Mucosa of descending colon (tissue), 3 donors: ENCODE results near the gene GNPTAB. TPM values are rescaled to one million over a fixed set of nuclear protein-coding genes. Genes with fewer than 3 reads are reported as not detected.
A peak's percentile ranks its signal among the peaks of the same experiment; 100 is the strongest.

ENCODE experiments used
- ATAC-seq: fragments of 200-7000 bp; cut with Tn5 transposase; one replicate; pipeline ENCODE4 v1.9.1; 2020; ENCODE audit warnings: mild to moderate bottlenecking, moderate library complexity
- DNase-seq, 3 donors: peaks; one replicate each; pipeline ENCODE4 v3.0.0-alpha.2; 2020
- H3K36me3 ChIP-seq: fragments of 200-600 bp; one replicate; pipeline ENCODE4 v1.8.0; 2021; ENCODE audit warnings: low read depth, mild to moderate bottlenecking
- H3K4me1 ChIP-seq: fragments of 200-600 bp; one replicate; pipeline ENCODE4 v1.8.0; 2021; ENCODE audit warnings: low read depth, mild to moderate bottlenecking
- H3K4me3 ChIP-seq: fragments of 200-600 bp; one replicate; pipeline ENCODE4 v1.8.0; 2021; ENCODE audit warnings: mild to moderate bottlenecking
- H3K9me3 ChIP-seq: fragments of 200-600 bp; one replicate; pipeline ENCODE4 v1.8.0; 2021; ENCODE audit warnings: mild to moderate bottlenecking
- intact Hi-C, 2 donors: fragments of 100-400 bp; cut with DNase I in 1 of 2; cut with micrococcal nuclease in 1 of 2; formaldehyde crosslinking; loops; one replicate each; pipeline versions ENCODE4 v1.11.0 to v1.11.1; 2022; cut with DNase I, micrococcal nuclease
- total RNA-seq, 3 donors: library from RNA; stranded (reverse); fragmentation: NEBNext Ultra II Directional in 2 of 3; extraction: Animal tissue kit (Norgen Biotek cat#: 25700) in 2 of 3; gene quantifications; one replicate each; pipeline versions ENCODE4 v1.2.1 to v1.2.4, GENCODE V29; 2021 to 2023
- TF ChIP-seq, protein P1 (sequence below): fragments of 200-600 bp; IDR thresholded peaks from one replicate; pipeline ENCODE4 v1.8.0; 2022; ENCODE audit warnings: antibody characterized with exemption, mild to moderate bottlenecking
- donor health status: DM: no; HTN: no; CAD: no; lungs with moderate emphysema.
- donor health status: DM: no; HTN: no; CAD: no.
- donor health status: DM: no; HTN: yes; CAD: no.

The GNPTAB gene
- total RNA-seq, 3 donors from 2014 or later: 62.9 to 104 (median 88.9) TPM

DNA sequence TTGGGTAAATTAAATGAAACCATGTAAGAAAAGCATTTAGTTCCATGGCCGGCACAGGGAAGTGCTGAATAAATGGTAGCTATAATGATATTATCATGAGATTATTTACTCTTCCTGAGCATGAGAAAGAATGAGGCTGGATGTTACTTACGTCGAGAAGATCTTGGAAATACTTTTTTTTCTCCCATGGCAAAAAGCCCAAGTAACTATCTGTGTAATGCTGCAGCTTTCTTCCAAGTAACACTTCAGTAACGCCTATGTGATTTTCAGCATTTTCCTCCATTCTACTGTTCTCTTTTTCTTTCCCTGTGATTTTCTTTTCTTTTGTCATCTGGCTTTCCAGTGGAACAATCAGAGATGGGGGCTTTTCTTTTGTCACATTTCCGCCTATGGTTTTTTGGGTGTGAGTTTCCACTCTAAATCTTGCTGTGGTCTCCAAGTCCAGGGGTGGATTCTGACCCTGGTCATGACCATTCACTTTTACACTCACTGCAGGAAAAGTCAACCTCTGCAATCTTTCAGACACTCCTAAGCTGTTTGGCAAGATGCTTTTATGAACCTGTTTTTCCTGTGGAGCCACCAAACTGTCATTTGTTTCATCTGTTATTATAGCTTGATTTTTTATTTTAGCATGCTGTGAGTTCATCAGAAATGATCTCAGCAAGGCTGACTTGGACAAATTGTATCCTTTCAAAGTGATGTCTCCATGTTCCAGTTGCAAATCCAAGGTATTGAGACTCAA is 66.5 kb downstream of the GNPTAB start:
- Histone ChIP-seq H3K9me3 (no peaks in the 10 kb centered on the region), H3K36me3 (peaks cover 6% of the 10 kb centered on the region), H3K4me1 (peaks cover 3% of the 10 kb centered on the region), H3K4me3 (no peak overlapping the region)
- intact Hi-C loops: no loop called here
- ATAC-seq: peak; percentile 19
- TF ChIP-seq, protein P1, sequence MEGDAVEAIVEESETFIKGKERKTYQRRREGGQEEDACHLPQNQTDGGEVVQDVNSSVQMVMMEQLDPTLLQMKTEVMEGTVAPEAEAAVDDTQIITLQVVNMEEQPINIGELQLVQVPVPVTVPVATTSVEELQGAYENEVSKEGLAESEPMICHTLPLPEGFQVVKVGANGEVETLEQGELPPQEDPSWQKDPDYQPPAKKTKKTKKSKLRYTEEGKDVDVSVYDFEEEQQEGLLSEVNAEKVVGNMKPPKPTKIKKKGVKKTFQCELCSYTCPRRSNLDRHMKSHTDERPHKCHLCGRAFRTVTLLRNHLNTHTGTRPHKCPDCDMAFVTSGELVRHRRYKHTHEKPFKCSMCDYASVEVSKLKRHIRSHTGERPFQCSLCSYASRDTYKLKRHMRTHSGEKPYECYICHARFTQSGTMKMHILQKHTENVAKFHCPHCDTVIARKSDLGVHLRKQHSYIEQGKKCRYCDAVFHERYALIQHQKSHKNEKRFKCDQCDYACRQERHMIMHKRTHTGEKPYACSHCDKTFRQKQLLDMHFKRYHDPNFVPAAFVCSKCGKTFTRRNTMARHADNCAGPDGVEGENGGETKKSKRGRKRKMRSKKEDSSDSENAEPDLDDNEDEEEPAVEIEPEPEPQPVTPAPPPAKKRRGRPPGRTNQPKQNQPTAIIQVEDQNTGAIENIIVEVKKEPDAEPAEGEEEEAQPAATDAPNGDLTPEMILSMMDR: no peak
- DNase-seq: peak in 1 of 3 donors; percentile 40

DNA sequence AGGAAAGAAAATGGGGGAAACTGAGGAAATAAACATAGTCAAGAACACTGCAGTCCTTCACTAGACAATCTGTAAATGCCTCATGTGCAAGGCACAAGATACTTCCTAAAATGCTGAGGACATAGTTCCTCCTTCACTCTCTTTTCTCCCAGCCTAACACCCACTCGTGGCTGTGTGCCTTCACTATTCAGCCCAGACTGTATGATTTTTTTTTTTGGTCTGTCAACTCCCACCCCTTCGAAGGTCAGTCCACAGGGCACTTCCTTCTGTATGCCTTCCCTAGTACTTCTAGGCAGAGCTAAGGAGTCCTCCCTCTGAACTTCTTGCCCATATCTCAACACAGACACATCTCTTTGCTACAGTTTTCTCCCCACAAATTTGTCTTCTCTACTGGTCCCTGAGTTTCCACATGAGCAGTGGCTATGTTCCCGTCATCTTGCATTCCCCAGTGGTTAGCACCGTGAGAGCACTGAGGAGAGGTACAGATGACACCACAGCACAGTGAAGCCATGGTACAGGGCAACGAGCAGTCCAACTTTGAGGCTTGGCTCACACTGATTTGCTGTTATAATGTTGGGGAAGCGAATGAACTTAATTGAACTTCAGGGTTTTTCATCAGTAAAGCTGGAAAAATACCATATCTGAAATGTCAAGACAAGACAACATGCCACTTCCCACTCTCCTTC is 67.4 kb downstream of the GNPTAB start:
- peaks cover 6% of the 10 kb centered on the region for H3K36me3 ChIP-seq

DNA sequence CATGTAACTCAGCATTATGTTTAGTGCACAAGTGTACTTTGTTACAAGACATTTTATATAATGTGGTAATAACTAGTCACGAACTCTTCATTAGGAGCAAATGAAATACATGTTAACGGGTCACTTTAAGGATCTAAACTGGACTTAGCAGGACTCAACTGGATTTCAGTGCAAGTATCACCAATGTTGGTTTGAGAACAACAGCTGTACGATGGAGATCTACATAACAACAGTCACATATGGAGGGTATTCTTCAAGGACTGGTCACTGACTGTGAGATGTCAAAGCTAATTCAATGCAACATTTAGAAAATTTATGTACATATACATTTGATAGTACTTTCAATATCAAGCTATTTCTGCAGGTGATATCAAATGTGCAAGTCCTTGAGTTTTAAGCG is 69.0 kb downstream of the GNPTAB start:
- no peak overlapping the region for H3K4me3 ChIP-seq
- no peak for DNase-seq
- peaks cover 6% of the 10 kb centered on the region for H3K36me3 ChIP-seq
- H3K4me1 ChIP-seq: peaks cover 3% of the 10 kb centered on the region
- no peak for ATAC-seq
- intact Hi-C loops: no loop called here
- TF ChIP-seq, protein P1: no peak
- H3K9me3 ChIP-seq: no peaks in the 10 kb centered on the region

More for the DNA sequence above, 67.4 kb downstream of the GNPTAB start:
- ATAC-seq (peak; percentile 56), DNase-seq (no peak)
- intact Hi-C loops: no loop called here
- Histone ChIP-seq H3K4me1 (peaks cover 3% of the 10 kb centered on the region), H3K4me3 (no peak overlapping the region), H3K9me3 (no peaks in the 10 kb centered on the region)
- TF ChIP-seq, protein P1: no peak

GRCh38 chr12:101761350-101761749 is 69.4 kb downstream of the GNPTAB start:
- Histone ChIP-seq H3K4me1 (peaks cover 3% of the 10 kb centered on the region), H3K36me3 (peaks cover 6% of the 10 kb centered on the region), H3K4me3 (no peak overlapping the region), H3K9me3 (no peaks in the 10 kb centered on the region)
- intact Hi-C loops: no loop called here
- no peak for DNase-seq
- no peak for ATAC-seq
- TF ChIP-seq, protein P1: no peak

GRCh38 chr12:101759396-101760047 is 71.2 kb downstream of the GNPTAB start:
- Histone ChIP-seq H3K9me3 (no peaks in the 10 kb centered on the region), H3K36me3 (no peaks in the 10 kb centered on the region), H3K4me1 (no peaks in the 10 kb centered on the region), H3K4me3 (no peak overlapping the region)
- TF ChIP-seq, protein P1: peak; percentile 49
- peak; percentile 59 for ATAC-seq
- intact Hi-C loops: no loop called here
- no peak for DNase-seq
